HG03108 (cell line): ENCODE results near the gene COBLL1.

ENCODE experiments used
- ATAC-seq: cut with Tn5 transposase; IDR thresholded peaks from one replicate; pipeline ENCODE4 v1.9.1; 2021; ENCODE audit warnings: moderate library complexity; ENCODE audit not compliant: unreplicated experiment

Gene COBLL1

DNA sequence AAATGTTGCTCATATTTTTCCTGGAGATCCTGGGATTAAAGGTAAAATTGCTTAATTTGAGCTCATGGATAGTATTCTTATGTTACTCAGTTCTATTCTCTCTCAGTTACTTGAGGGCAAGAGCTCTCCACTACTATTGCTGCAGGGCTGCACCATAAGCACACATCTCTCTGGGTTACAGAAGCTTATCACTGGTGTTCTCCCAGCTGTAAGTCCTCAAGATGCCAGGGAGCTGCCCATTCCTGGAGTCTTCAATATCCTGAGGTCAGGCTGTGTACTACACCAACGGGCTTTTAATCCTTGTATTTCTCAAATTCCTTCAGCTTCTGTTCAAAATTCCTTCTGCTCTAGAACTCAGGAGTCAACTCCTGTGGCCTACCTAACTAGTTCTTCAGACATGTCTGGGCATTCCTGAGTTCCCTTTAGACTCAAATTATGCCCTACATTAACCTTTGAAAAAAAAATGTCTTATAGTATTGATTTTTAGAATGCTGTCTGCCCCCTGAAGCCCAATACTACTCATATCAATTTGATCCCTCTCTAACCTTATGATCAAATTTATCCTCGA lies 17.7 kb upstream of the COBLL1 start:
- ATAC-seq, result no peak

DNA sequence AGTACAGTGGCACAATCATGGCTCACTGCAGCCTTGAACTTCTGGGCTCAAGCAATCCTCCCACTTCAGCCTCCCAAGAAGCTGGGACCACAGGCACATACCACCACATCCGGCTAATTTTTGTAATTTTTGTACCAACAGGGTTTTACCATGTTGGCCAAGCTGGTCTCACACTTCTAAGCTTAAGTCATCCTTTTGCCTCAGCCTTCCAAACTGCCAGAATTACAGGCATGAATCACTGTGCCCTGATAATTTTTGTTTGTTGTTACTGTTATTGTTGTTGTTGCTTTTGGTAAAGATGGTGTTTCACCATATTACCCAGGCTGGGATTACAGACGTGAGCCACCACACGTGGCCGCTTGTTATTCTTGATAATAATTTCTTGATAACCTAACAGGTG lies 10.5 kb upstream of the COBLL1 start:
- ATAC-seq, result no peak

DNA sequence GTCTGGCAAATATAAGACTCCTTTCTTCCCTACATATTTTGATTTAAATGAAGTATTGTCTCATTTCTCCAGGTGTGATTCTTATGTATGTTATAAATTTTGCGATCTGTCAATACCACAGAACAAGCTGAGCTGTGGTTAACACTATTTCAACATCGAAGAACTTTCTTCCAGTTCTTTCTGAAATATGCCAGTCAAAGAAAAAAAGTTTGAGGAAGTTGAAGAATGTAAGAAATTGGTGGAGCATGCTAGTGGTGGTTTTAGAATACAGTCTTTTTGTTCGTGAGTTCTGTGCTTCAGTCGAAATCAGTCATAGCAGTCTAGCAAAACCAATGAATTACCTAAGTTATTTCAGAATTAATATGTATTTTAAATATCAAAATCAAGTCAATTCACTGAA lies 8.6 kb upstream of the COBLL1 start:
- no peak for ATAC-seq

DNA sequence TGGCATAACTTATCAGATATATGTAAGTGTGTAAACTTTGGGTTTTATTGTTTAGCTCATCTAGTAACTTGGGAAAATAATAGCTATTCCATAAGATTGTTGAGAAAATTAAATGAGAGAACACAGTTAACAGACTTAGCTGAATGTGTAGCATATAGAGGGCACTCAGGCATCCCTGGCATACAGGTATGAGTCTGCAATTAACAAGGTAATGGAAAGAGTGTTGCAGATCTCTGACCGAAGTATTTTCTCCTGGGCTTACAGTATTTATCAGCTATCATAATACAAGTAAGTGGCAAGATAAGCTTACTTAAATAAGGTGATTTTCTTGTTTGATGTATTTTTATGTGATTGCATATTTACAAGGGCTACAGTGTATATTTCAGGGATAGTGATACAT lies 7.9 kb upstream of the COBLL1 start:
- no peak for ATAC-seq

DNA sequence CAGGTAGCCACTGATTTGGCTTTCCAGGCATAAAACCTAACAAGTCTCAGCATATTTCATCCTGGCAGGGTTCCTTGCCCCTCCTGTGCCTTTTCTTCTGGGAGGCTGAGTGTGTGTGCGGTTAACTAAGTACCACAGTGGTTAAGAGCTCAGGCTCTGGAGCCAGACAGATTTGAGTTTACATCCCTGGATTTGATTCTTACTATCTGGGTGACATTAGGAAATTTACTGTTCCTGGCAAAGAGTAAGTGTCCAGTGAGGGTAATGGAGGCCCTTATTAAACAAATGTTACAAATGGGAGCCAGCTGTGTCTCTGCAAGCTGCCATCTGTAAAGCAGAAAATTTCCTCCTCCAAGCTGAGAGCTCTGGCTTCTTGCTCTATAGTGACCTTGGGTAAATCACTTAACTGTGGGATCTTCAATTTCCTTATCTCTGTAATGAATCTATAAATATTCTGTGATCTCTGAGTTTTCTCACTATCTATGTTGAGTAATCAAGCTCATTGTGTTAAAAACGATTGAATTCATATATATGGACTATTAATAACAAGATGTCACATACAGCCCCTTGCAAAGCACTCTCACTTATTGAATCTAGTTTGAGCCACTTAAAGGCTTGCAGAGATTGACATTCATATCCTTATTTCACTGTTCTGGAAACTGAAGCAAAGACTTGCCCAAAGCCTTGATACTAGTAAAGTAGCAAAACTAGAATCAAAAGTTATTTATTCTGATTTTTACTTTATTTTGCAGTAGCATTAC lies 6.5 kb upstream of the COBLL1 start:
- no peak for ATAC-seq

DNA sequence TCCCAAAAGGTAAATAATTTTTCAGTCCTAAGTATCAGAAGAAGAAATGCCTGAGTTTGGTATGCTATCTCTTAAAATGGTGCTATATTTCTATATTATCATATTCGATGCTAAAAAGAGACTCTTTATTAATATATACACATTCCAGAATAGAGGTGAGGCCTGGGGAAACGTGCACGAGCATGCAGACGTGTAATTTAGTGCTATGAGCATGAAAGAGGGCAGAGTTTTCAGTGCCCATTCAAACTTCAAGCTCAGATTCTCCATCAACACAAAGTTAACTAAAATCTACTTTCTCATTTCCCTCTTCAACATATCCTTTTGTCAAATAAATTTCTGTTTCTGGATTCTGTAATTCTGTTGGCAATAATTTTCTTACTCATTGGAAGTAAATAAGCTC lies 5.7 kb upstream of the COBLL1 start:
- no peak for ATAC-seq

- no peak for ATAC-seq
Observed at GRCh38 chr2:164846276-164846675, 4.7 kb upstream of the COBLL1 start.

- no peak for ATAC-seq
Observed at GRCh38 chr2:164843346-164843911, 1.8 kb upstream of the COBLL1 start.

GRCh38 chr2:164842624-164842966 lies 972 bp upstream of the COBLL1 start:
- no peak for ATAC-seq

DNA sequence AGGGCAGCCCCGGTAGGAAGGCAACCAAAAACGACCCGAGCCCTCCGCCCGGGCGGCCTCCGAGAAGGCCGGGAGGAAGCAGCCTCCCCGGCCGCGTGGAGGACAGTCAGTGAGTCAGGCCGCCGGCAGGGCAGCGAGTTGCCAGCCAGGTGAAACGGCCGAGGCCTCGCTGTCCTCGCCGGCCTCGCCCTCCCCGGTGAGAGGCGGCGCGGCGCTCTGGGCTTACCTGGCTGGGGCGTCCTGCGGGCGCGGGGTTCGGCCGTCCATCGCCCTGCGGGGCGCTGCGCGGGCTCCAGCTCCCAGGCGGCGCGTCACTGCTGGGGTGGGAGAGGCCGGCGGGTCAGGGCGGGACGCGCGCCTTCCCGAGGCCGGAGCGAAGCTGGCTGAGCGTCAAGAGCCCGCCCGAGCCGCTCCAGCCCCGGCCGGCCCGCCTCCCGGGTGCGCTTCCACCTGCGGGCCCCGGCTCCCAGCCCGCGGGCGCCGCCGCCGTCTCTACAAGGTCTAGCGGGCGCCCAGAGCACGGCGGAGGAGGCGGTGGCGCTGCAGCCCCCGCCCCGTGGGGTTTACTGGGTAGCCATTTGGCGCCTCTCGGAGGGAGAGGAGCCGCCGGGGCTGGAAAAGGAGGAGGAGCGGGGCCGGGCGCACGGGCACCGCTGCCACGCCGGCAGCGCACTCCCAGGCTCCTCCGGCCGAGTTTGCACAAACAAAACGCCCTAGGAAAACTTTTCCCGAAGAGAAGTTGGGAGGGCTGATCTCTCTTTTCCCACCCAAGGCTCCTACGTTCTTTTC lies 499 bp downstream of the COBLL1 start:
- ATAC-seq, result peak; percentile 43

DNA sequence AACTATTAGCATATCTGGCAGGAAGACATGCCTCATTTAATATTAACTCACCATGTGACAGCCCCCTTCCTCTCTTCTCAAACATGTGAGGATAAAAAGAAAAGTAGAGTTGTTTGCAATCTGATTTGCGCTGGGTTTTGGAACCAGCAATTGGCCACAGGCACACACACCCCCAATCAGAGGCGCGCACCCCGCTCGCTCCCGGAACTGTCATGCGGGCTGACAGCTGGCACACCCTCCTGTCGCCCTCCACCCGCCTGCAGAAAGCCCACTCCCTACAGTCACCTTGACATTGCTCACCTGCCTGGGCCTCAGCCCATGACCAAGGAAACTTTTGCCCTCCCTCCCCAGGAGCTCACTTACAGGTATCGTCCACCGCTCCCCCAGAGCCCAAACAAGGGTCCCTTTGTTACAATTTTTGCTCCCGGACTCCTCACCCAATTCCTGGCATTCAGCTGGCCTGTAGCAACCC lies 1.1 kb downstream of the COBLL1 start:
- ATAC-seq, result no peak

DNA sequence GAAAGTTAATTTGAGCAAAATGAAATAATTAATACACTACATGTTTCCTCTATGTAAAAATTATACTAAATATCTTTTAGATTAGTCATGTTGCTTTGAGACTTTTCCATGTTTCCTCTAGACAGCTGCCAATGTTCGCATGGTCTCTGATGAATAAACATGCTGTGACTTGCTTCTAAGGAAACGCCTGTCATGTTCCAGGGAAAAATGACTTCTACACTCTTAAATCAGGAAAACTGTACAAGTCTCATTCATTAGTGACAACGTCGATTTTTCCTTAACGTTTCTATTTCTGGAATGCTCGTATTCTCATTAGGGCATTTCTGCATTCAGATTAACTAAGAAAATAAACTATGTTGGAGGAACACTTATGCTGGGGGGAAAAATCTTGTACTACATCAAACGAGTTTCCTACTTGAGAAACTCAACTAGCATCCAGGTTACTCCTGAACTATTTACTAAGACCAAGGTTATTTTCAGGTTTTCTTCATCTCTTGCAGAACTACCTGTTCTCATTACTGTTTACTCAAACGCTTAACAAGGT lies 1.6 kb downstream of the COBLL1 start:
- no peak for ATAC-seq

DNA sequence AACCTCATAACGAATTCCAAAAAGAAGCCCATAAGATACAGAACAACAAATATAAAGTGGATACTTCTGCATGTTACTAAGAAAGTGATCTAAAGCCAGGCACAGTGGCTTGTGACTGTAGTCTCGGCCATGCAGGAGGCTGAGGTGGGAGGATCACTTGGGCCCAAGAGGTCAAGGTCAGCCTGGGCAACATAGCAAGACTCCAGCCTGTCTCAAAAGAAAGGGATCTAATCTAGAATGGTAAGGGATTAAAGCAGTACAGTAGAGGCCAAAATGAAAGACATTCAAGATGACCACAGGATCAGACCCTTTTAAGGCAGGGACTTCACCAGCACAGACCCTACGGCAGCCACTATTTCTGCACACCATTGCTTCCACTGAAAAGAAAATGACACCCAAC lies 3.8 kb downstream of the COBLL1 start:
- no peak for ATAC-seq

DNA sequence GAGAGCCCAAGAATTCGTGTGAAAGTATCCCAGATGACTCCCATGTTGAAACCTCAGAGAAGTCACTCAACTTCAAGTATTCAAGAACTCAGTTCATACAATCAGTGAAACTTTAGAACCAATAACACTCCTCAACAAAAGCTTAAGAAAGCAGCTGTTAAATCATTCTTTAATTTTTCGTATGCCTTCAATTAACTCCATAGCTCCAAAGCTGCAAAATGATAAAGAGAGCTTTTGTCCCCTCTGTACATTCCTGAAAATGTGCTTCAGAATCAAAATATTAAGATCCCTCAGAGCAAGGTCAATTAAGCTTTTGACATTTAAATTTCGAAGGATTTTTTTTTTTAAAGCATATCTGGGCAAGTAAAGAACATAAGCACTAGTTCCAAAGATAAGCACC lies 4.7 kb downstream of the COBLL1 start:
- no peak for ATAC-seq

- ATAC-seq, result no peak
Observed at GRCh38 chr2:164835302-164835701, 6.3 kb downstream of the COBLL1 start.

GRCh38 chr2:164831887-164832286 lies 9.7 kb downstream of the COBLL1 start:
- no peak for ATAC-seq

DNA sequence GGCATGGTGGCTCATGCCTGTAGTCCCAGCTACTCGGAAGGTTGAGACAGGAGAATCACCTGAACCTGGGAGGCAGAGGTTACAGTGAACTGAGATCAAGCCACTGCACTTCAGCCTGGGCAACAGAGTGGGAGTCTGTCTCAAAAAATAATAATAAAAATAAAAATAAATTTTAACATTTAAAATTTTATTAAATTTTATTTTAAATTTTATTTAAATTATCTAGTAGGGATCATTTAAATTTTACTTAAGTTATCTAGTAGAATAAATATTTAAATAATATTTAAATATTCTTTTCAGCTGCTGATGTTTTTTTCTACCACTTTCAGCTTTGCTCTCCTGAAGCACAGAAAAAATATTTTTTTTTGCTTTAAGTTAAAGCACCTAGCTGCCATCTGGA lies 10.4 kb downstream of the COBLL1 start:
- ATAC-seq, result no peak

DNA sequence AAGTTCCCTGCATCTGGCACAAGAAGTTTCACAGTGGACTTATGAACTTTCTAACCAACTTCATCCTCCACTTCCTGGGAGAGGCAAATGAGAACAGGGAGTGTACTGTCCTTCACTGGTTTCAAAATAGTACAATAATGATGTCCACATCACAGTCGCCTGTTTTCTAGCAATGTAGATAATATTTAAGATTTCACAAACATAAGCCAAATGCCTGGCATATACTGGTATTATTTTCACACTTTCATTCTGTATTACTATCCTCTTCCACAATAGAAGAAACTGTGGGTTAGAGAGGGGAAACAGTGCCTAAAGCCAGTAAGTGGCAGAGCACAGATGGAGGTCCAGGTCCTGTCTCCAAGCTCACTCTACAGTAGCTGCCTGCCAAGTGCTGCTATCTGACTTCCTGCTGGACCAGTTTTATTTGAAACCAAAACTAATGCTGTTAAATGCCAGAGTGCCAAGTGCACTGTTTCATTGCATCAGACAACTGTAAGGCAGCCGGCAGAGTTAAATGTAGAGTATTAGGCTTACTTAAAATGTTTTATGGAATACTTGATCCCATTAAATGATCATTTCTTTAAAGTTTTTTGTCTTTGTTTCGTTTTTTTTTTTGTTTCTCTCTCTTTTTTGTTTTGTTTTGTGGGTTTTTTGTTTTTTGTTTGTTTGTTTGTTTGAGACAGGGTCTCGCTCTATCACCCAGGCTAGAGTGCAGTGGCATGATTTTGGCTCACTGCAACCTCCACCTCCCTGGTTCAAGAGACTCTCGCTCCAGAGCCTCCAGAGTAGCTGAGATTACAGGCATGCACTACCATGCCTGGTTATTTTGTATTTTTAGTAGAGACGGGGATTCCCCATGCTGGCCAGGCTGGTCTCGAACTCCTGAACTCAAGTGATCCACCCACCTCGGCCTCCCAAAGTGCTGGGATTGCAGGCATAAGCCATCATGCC lies 15.1 kb downstream of the COBLL1 start:
- ATAC-seq, result no peak

GRCh38 chr2:164824872-164825271 lies 16.8 kb downstream of the COBLL1 start:
- no peak for ATAC-seq

DNA sequence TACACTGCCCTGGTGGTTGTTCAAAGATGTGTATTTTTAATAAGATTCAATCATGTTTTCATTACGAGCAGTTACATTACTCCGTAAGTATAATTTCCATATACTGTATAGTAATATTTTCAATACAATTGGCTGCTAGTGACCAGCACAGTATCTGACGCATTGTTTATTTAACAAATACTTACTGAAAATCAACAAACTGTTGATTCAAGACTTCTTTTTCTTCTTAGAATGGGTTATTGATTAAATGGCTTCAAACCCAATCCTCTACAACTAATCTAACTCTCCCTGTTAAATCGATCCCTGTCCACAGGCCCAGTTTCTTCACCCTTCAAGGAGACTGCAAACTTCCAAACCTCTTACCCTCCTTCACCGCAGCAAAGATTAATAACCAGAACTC lies 18.5 kb downstream of the COBLL1 start:
- no peak for ATAC-seq
